ENCODE results near the gene LCMT1. TPM values are rescaled to one million over a fixed set of nuclear protein-coding genes. Genes with fewer than 3 reads are reported as not detected.

Gene LCMT1
- total and polyA plus RNA-seq, 4 donors, result 23.9 to 29.9 (median 27.4) TPM

DNA sequence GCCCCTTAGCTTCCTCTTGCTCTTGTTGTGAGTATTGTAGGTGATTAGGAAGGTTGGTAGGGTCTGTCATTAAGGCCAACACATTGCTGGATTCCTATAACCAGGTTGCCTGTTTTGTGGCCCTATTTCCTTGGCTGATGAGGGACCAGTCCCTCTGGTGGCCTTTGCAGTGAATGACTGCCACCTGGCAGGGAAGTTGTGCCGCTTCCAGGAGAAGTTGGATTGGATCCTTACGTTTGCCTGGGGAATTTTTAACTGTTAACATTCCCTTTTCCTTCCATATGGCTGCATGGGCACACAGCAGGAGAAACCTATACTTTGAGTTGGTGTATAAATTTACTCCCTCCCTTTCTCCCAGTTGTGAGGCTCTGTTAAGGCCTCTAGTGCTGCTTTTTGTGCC is 32.4 kb downstream of the LCMT1 start:
- Histone ChIP-seq H3K4me1 (ENCODE audit: control insufficient read depth in 1 of 2, insufficient read depth in 2 of 2, low read length in 2 of 2) (no peaks in the 10 kb centered on the region), H3K9me3 (ENCODE audit: control insufficient read depth, low read length) (no peaks in the 10 kb centered on the region), H3K27ac (ENCODE audit: low read depth in 1 of 2, low read length in 2 of 2) (no peak overlapping the region), H3K4me3 (ENCODE audit: low read length in 2 of 2) (no peak overlapping the region), H3K36me3 (ENCODE audit: control insufficient read depth in 1 of 2, insufficient read depth in 2 of 2, low read length in 1 of 2) (no peaks in the 10 kb centered on the region), H3K27me3 (ENCODE audit: control insufficient read depth in 1 of 2, insufficient read depth in 2 of 2, low read length in 1 of 2) (no peaks in the 10 kb centered on the region)
- intact Hi-C loops (cut with DNase I), result no loop called here
- WGBS, 2 donors, result 5 to 10% methylated on average over 2 of the region's 2 CpGs
- no peak for ATAC-seq (ENCODE audit: low FRiP score)
- DNase-seq, result no peak

DNA sequence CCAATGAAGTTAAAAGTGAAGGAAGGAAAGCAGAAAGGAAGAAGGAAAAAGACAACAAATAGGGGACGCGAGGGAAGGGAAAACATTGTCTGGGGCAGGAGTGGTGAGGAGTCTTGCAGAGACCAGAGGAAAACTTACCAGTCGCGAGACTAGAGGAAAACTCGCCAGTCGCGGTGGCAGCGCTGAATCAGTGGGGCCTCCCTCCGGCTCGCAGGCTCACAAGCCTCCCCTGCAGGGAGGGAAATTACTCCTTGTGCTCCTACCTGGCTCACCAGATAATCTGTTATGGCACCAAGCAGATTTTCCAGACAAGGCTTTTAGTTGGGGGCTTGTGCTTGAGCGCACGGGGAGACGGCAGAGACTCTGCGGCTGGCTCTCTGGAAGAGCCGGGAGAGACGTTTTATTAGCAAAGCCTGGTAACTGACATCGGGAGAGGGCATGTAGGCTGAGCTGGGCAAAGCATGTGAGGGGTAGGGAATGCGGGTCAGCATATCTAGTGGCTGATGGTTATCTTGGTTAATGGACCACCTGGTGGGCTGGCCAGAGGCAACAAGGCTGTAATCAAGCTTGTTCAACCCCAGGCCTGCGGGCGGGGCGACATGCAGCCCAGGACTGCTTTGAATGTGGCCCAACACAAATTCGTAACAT is 37.1 kb downstream of the LCMT1 start:
- Histone ChIP-seq H3K4me3 (ENCODE audit: low read length in 2 of 2) (no peak overlapping the region), H3K4me1 (ENCODE audit: control insufficient read depth in 1 of 2, insufficient read depth in 2 of 2, low read length in 2 of 2) (no peaks in the 10 kb centered on the region), H3K27ac (ENCODE audit: low read depth in 1 of 2, low read length in 2 of 2) (no peak overlapping the region), H3K27me3 (ENCODE audit: control insufficient read depth in 1 of 2, insufficient read depth in 2 of 2, low read length in 1 of 2) (no peaks in the 10 kb centered on the region), H3K36me3 (ENCODE audit: control insufficient read depth in 1 of 2, insufficient read depth in 2 of 2, low read length in 1 of 2) (peaks cover 2 to 7% of the 10 kb centered on the region in 2 donors), H3K9me3 (ENCODE audit: control insufficient read depth, low read length) (no peaks in the 10 kb centered on the region)
- no peak for DNase-seq
- no peak for ATAC-seq (ENCODE audit: low FRiP score)
- intact Hi-C loops (cut with DNase I), result no loop called here
- WGBS, 2 donors, result 88 to 90% methylated on average over 22 of the region's 22 CpGs

DNA sequence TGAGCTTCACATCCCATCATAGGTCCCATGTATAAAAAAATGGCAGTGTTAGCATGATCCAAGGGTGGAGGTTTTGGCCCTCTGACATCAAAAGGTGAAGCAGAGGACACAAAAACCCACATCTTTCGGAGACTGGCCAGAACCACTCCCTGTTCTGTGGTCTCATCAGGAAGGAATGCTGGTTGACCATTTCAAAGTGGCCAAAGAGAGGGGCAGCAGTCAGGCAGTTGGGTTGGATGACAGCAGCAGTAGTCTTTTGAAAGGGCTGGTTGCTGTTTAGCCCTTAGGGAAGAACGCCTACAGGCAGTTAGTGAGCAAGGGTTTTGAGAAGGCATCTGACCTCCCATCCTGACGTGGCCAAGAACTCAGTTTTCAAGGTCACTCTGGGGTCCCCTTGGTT is 40.5 kb downstream of the LCMT1 start:
- Histone ChIP-seq H3K9me3 (ENCODE audit: control insufficient read depth, low read length) (no peaks in the 10 kb centered on the region), H3K27ac (ENCODE audit: low read depth in 1 of 2, low read length in 2 of 2) (no peak overlapping the region), H3K27me3 (ENCODE audit: control insufficient read depth in 1 of 2, insufficient read depth in 2 of 2, low read length in 1 of 2) (no peaks in the 10 kb centered on the region), H3K4me3 (ENCODE audit: low read length in 2 of 2) (no peak overlapping the region), H3K4me1 (ENCODE audit: control insufficient read depth in 1 of 2, insufficient read depth in 2 of 2, low read length in 2 of 2) (no peaks in the 10 kb centered on the region), H3K36me3 (ENCODE audit: control insufficient read depth in 1 of 2, insufficient read depth in 2 of 2, low read length in 1 of 2) (peaks cover 7 to 8% of the 10 kb centered on the region in 2 donors)
- DNase-seq (no peak), ATAC-seq (ENCODE audit: low FRiP score) (no peak)
- intact Hi-C loops (cut with DNase I), result no loop called here
- 86 to 90% methylated on average over 3 of the region's 3 CpGs for WGBS, 2 donors

DNA sequence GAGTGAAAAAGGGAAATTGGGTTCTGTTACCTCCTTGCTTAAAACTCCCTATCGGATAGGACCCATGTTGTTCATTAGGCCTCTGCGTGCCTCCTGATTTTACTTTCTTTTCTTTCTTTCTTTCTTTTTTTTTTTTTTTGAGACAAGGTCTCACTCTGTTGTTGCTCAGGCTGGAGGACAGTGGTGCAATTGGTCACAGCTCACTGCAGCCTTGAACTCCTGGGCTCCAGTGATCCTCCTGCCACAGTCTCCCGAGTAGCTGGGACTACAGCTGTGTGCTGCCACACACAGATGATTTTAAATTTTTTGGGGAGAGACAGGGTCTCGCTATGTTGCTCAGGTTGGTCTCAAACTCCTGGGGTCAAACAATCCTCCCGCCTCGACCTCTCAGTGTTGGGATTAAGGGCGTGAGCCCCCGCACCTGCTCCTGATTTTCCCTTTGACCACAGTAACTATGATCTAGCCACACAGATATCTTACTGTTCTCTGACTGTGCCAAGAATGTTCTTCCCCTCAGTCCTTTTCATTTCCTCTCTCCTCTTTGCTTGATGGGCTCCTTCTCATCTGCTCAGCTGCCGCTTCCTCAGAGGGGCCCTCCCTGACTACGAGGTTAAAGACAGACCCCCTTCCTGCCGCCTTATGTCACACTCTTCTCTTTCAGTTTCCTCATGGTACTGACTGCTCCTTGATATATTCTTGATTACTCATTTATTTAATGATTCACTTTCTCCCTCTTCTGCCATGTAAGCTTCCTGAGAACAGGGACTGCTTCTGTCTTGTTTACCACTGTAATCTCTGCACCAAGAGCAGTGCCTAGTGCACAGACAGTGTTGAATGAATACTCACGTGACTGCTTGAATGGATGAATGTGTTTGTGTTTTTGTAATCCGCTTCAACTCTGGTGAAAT is 44.3 kb downstream of the LCMT1 start:
- DNase-seq, result no peak
- 92 to 95% methylated on average over 13 of the region's 13 CpGs for WGBS, 2 donors
- no peaks in the 10 kb centered on the region for H3K4me1 ChIP-seq (ENCODE audit: control insufficient read depth in 1 of 2, insufficient read depth in 2 of 2, low read length in 2 of 2)
- peaks cover 7 to 10% of the 10 kb centered on the region in 2 donors for H3K36me3 ChIP-seq (ENCODE audit: control insufficient read depth in 1 of 2, insufficient read depth in 2 of 2, low read length in 1 of 2)
- intact Hi-C loops (cut with DNase I), result no loop called here
- no peak overlapping the region for H3K4me3 ChIP-seq (ENCODE audit: low read length in 2 of 2)
- no peak overlapping the region for H3K27ac ChIP-seq (ENCODE audit: low read depth in 1 of 2, low read length in 2 of 2)
- no peak for ATAC-seq (ENCODE audit: low FRiP score)
- H3K9me3 ChIP-seq (ENCODE audit: control insufficient read depth, low read length), result no peaks in the 10 kb centered on the region
- H3K27me3 ChIP-seq (ENCODE audit: control insufficient read depth in 1 of 2, insufficient read depth in 2 of 2, low read length in 1 of 2), result no peaks in the 10 kb centered on the region

DNA sequence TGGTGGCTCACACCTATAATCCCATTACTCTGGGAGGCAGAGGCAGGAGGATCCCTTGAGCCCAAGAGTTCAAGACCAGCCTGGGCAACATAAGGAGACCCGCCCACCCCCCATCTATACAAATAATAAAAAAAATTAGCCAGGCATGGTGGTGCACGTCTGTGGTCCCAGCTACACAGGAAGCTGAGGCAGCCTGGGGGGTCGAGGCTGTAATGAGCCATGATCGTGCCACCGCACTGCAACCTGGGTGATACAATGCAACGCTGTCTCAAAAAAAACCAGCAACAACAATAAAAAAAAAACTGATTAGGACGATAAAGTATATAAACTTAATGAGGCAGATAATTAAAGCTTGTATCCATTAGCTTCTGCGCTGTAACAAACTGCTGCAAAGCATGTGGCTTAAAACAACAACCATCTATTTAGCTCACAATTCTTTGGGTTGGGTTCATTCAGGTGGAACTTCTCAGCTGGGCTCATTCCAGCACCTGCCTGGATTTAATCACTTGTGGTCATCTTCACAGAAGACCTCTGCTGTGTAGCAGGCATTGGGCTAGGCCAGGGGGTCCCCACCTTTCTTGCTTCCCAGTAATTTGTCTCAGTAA is 45.8 kb downstream of the LCMT1 start:
- Histone ChIP-seq H3K27me3 (ENCODE audit: control insufficient read depth in 1 of 2, insufficient read depth in 2 of 2, low read length in 1 of 2) (no peaks in the 10 kb centered on the region), H3K27ac (ENCODE audit: low read depth in 1 of 2, low read length in 2 of 2) (no peak overlapping the region), H3K36me3 (ENCODE audit: control insufficient read depth in 1 of 2, insufficient read depth in 2 of 2, low read length in 1 of 2) (peaks cover 6 to 11% of the 10 kb centered on the region in 2 donors), H3K4me3 (ENCODE audit: low read length in 2 of 2) (no peak overlapping the region), H3K9me3 (ENCODE audit: control insufficient read depth, low read length) (no peaks in the 10 kb centered on the region), H3K4me1 (ENCODE audit: control insufficient read depth in 1 of 2, insufficient read depth in 2 of 2, low read length in 2 of 2) (no peaks in the 10 kb centered on the region)
- DNase-seq, result no peak
- no peak for ATAC-seq (ENCODE audit: low FRiP score)
- WGBS, 2 donors, result 90% methylated on average over 8 of the region's 8 CpGs
- intact Hi-C loops (cut with DNase I), result no loop called here

DNA sequence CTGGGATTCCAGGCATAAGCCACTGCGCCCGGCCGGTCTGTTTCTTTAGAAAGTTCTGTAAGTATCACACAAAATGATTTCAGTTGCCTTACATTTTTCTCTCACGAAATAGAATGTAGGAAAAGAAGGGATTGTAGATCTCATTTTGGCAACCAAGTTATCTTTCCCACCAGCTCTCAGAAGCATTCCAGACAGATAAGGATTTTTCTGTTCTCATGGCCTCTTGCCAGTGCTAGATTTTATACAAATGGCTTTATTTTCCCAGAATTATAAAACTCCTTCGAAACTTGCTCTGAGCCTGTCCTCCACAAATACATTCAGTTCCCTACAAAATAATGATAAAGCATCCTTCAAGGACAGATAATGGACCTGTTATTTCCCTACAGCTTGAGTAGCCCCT is 46.9 kb downstream of the LCMT1 start:
- no peaks in the 10 kb centered on the region for H3K4me1 ChIP-seq (ENCODE audit: control insufficient read depth in 1 of 2, insufficient read depth in 2 of 2, low read length in 2 of 2)
- intact Hi-C loops (cut with DNase I), result no loop called here
- peaks cover 3 to 9% of the 10 kb centered on the region in 2 donors for H3K36me3 ChIP-seq (ENCODE audit: control insufficient read depth in 1 of 2, insufficient read depth in 2 of 2, low read length in 1 of 2)
- H3K27ac ChIP-seq (ENCODE audit: low read depth in 1 of 2, low read length in 2 of 2), result no peak overlapping the region
- DNase-seq, result no peak
- H3K4me3 ChIP-seq (ENCODE audit: low read length in 2 of 2), result no peak overlapping the region
- H3K27me3 ChIP-seq (ENCODE audit: control insufficient read depth in 1 of 2, insufficient read depth in 2 of 2, low read length in 1 of 2), result no peaks in the 10 kb centered on the region
- WGBS, 2 donors, result 21 to 40% methylated on average over 5 of the region's 5 CpGs
- no peaks in the 10 kb centered on the region for H3K9me3 ChIP-seq (ENCODE audit: control insufficient read depth, low read length)
- no peak for ATAC-seq (ENCODE audit: low FRiP score)

DNA sequence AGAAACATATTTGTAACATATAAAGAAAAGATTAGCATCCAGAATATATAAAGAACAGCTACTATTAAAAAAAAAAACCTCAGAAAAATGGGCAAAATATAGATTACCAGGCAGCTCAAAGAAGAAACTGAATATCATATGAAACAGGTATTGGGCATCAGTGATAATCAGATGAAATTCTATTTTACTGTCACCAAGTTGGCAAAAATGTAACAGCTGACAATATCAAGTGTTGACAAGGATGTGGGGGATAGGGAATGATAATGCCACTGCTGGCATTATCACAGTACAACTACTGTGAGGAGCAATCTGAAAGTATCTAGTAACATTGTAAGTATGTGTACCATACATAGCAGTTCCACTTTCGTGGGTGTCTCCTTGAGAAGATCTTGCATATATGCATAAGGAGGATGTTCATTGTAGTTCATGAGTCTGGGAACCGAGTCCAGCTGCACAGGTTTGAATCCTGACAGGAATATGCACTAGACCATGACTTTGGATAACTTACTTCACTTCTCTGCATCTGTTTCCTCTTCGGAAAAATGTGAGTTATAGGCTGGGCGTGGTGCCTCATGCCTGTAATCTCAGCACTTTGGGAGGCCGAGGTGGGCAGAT is 50.3 kb downstream of the LCMT1 start:
- no peaks in the 10 kb centered on the region for H3K27me3 ChIP-seq (ENCODE audit: control insufficient read depth in 1 of 2, insufficient read depth in 2 of 2, low read length in 1 of 2)
- H3K36me3 ChIP-seq (ENCODE audit: control insufficient read depth in 1 of 2, insufficient read depth in 2 of 2, low read length in 1 of 2), result peaks cover 3 to 13% of the 10 kb centered on the region in 2 donors
- WGBS, 2 donors, result 98 to 99% methylated on average over 5 of the region's 5 CpGs
- DNase-seq (no peak), ATAC-seq (ENCODE audit: low FRiP score) (no peak)
- H3K27ac ChIP-seq (ENCODE audit: low read depth in 1 of 2, low read length in 2 of 2), result no peak overlapping the region
- intact Hi-C loops (cut with DNase I), result no loop called here
- peaks cover 0 to 2% of the 10 kb centered on the region in 2 donors for H3K4me1 ChIP-seq (ENCODE audit: control insufficient read depth in 1 of 2, insufficient read depth in 2 of 2, low read length in 2 of 2)
- no peak overlapping the region for H3K4me3 ChIP-seq (ENCODE audit: low read length in 2 of 2)
- H3K9me3 ChIP-seq (ENCODE audit: control insufficient read depth, low read length), result no peaks in the 10 kb centered on the region

DNA sequence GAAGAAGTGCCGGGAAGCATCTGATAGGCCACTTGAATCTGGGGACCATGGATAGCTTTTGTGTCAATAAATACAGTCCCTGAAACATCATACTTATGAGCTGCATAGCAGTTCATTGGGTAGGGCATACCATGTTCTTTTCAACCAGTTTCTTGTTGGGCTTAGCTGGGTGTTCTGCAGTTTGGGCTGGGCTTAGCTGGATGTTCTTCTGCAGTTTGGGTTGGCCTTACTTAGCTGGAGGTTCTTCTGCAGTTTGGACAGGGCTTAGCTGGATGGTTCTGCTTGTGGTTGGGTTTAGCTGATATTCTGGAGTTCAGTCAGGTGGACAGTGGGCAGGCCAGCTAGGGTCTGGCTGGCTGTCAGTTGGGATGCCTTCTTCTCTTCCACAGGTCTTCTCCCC is 52.1 kb downstream of the LCMT1 start:
- Histone ChIP-seq H3K9me3 (ENCODE audit: control insufficient read depth, low read length) (no peaks in the 10 kb centered on the region), H3K4me3 (ENCODE audit: low read length in 2 of 2) (no peak overlapping the region), H3K27me3 (ENCODE audit: control insufficient read depth in 1 of 2, insufficient read depth in 2 of 2, low read length in 1 of 2) (no peaks in the 10 kb centered on the region), H3K27ac (ENCODE audit: low read depth in 1 of 2, low read length in 2 of 2) (no peak overlapping the region), H3K36me3 (ENCODE audit: control insufficient read depth in 1 of 2, insufficient read depth in 2 of 2, low read length in 1 of 2) (peaks cover 3 to 13% of the 10 kb centered on the region in 2 donors), H3K4me1 (ENCODE audit: control insufficient read depth in 1 of 2, insufficient read depth in 2 of 2, low read length in 2 of 2) (peaks cover 0 to 2% of the 10 kb centered on the region in 2 donors)
- 96 to 100% methylated on average over 1 of the region's 1 CpG for WGBS, 2 donors
- no peak for ATAC-seq (ENCODE audit: low FRiP score)
- intact Hi-C loops (cut with DNase I), result no loop called here
- no peak for DNase-seq
